Measurements from ENCODE around the gene POU2AF3. TPM values are rescaled to one million over a fixed set of nuclear protein-coding genes. Genes with fewer than 3 reads are reported as not detected.

Gene POU2AF3
- total and polyA plus RNA-seq, 2 of the 4 experiments (the other 2 are of a cell fraction): 0.17 TPM; not detected in 1

- dilution Hi-C loops (cut with HindIII; ENCODE audit: low sequenced_read_pairs, unreplicated experiment): no loop called here
- Histone ChIP-seq H3K4me3 (ENCODE audit: insufficient read depth, low read depth, low read length) (no peak overlapping the region), H3K9me1 (ENCODE audit: insufficient read depth, low read length) (no peaks in the 10 kb centered on the region), H3K9me3 (ENCODE audit: control insufficient read depth, insufficient read depth, low read length) (no peaks in the 10 kb centered on the region), H3K79me1 (ENCODE audit: low read depth in 1 of 2, low read length in 2 of 2) (no peaks in the 10 kb centered on the region), H3K4me1 (ENCODE audit: control insufficient read depth, insufficient read depth, low read length) (peaks cover 5% of the 10 kb centered on the region; the same call in 1 of the 2 replicates), H2AK9ac (replicated peaks; ENCODE audit: low read depth, low read length, poor library complexity) (no peak overlapping the region), H2BK15ac (ENCODE audit: low read depth, low read length) (no peak overlapping the region), H4K5ac (ENCODE audit: low read depth, low read length) (no peak overlapping the region), H2BK120ac (ENCODE audit: low read depth, low read length) (no peak overlapping the region), H3K4me2 (ENCODE audit: low read depth, low read length) (no peak overlapping the region), H3K27me3 (ENCODE audit: control insufficient read depth, insufficient read depth, low read length) (peaks cover 15% of the 10 kb centered on the region), H3K14ac (replicated peaks; ENCODE audit: low read depth, low read length) (no peak overlapping the region), H2BK20ac (ENCODE audit: low read depth, low read length) (no peak overlapping the region), H3K18ac (ENCODE audit: low read depth, low read length) (no peak overlapping the region), H4K20me1 (ENCODE audit: insufficient read depth, low read length) (no peaks in the 10 kb centered on the region), H3K56ac (ENCODE audit: extremely low read depth, insufficient read depth, low read length) (no peak overlapping the region), H2AK5ac (ENCODE audit: low read depth, low read length) (no peak overlapping the region), H3K23ac (ENCODE audit: low read depth, low read length) (no peak overlapping the region), H3K4ac (ENCODE audit: low read depth, low read length) (no peak overlapping the region), H3K36me3 (ENCODE audit: control insufficient read depth, insufficient read depth, low read length) (no peaks in the 10 kb centered on the region), H3K9ac (ENCODE audit: low read depth, low read length) (no peak overlapping the region), H2BK5ac (ENCODE audit: low read depth, low read length, poor library complexity, severe bottlenecking) (no peak overlapping the region), H4K91ac (ENCODE audit: insufficient read depth, low read depth, low read length) (no peak overlapping the region), H4K8ac (ENCODE audit: low read depth in 2 of 2, low read length in 2 of 2) (no peak overlapping the region), H3K27ac (ENCODE audit: insufficient read depth, low read length) (no peak overlapping the region), H2AFZ (replicated peaks; ENCODE audit: low read length, poor library complexity) (no peak overlapping the region)
- BruUV-seq (replicated peaks): no TSS peak
- DNase-seq: no peak
- 67% methylated on average over 1 of the region's 6 CpGs; no CpG with 5 or more reads in 1 of the 2 experiments for WGBS, 2 experiments (ENCODE audit: extremely low coverage in 2 of 2, insufficient read length in 1 of 2)
- TF ChIP-seq SMC3 (IDR thresholded peaks at IDR 0.05; ENCODE audit: low read depth, low read length) (no peak), FOS (IDR thresholded peaks at IDR 0.05; ENCODE audit: low read depth, low read length) (no peak), BHLHE40 (IDR thresholded peaks at IDR 0.05; ENCODE audit: low read depth, low read length) (no peak), ELK1 (IDR thresholded peaks at IDR 0.05; ENCODE audit: borderline replicate concordance, low read depth, low read length) (no peak), MAFK (IDR thresholded peaks at IDR 0.05; ENCODE audit: low read depth, low read length) (no peak), CEBPB (IDR thresholded peaks at IDR 0.05; ENCODE audit: low read depth, low read length) (no peak), CTCF (conservative IDR thresholded peaks at IDR 0.05; ENCODE audit: low read depth, low read length) (no peak), RAD21 (IDR thresholded peaks at IDR 0.05; ENCODE audit: low read length) (no peak), MXI1 (IDR thresholded peaks at IDR 0.05; ENCODE audit: borderline replicate concordance, low read depth, low read length) (no peak), RFX5 (IDR thresholded peaks at IDR 0.05; ENCODE audit: low read depth, low read length) (no peak)
- in situ Hi-C loops (cut with MboI; ENCODE audit: low sequenced_read_pairs): no loop called here
- intact Hi-C loops (cut with micrococcal nuclease): no loop called here
- ChIA-PET POLR2A (ENCODE audit: unreplicated experiment) (no interaction called here), CTCF (no interaction called here)
- ATAC-seq (ENCODE audit: low read depth): no peak
Observed at GRCh38 chr11:111335549-111335948, 37.2 kb downstream of the POU2AF3 start.

Data from IMR-90 (cell line).